Heart left ventricle (tissue), 13 donors: ENCODE results near the gene SRPX.

Source experiments
- POLR2A ChIP-seq, 2 donors: fragments of 450-650 bp; IDR thresholded peaks; one replicate each; pipeline ENCODE4 v1.6.1; 2017; ENCODE audit warnings: antibody characterized with exemption in 2 of 2, mild to moderate bottlenecking in 2 of 2, moderate library complexity in 2 of 2
- TF ChIP-seq, protein P1 (sequence below), 12 donors: fragments of 200-600 bp; sonication (generic) in 4 of 12; IDR thresholded peaks; one replicate each; pipeline versions ENCODE4 v1.5.0 to v1.8.0; 2018 to 2022; ENCODE audit warnings: antibody characterized with exemption in 12 of 12, mild to moderate bottlenecking in 5 of 12
- donor health status: ischemic (EF 13 %, LVEDD 7.1; RV severe dilation, severe dysfunction).
- donor health status: DM: no; HTN: yes; CAD: no.
- donor health status: DM: no; HTN: no; CAD: no.
- donor health status: ischemic (EF 25% LVEDD 6.9; RV normal size, moderate dysfunction).
- donor health status: ischemic (EF 25% LVEDD 5.7; RV mildly dilated, moderate dysfunction).
- donor health status: ischemic (EF 35%, LVEDD 5.7; RV mildly dilated, moderate dysfunction).
- donor health status: nonischemic (EF 11% LVEDD 7.7; RV severe dilation, severe dysfunction).
- donor health status: DM: yes; HTN: yes; CAD: no.
- donor health status: PGD.
- donor health status: ischemic (EF 29% LVEDD 5.4; RV normal size, mild dysfunction).
- donor health status: nonischemic (EF 23%, LVEDD 6.1; RV moderate dilation, normal function).

- TF ChIP-seq, protein P1, sequence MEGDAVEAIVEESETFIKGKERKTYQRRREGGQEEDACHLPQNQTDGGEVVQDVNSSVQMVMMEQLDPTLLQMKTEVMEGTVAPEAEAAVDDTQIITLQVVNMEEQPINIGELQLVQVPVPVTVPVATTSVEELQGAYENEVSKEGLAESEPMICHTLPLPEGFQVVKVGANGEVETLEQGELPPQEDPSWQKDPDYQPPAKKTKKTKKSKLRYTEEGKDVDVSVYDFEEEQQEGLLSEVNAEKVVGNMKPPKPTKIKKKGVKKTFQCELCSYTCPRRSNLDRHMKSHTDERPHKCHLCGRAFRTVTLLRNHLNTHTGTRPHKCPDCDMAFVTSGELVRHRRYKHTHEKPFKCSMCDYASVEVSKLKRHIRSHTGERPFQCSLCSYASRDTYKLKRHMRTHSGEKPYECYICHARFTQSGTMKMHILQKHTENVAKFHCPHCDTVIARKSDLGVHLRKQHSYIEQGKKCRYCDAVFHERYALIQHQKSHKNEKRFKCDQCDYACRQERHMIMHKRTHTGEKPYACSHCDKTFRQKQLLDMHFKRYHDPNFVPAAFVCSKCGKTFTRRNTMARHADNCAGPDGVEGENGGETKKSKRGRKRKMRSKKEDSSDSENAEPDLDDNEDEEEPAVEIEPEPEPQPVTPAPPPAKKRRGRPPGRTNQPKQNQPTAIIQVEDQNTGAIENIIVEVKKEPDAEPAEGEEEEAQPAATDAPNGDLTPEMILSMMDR (IDR thresholded peaks at IDR 0.05), result no peak
- no peak for TF ChIP-seq POLR2A (IDR thresholded peaks at IDR 0.05)
Observed at GRCh38 chrX:38126179-38126578, 94.5 kb downstream of the SRPX start.
